AG09309 (cell line): ENCODE results near the gene FRZB.

ENCODE experiments used
- DNase-seq: peaks from one replicate; pipeline ENCODE4 v3.0.0-alpha.2; 2010; ENCODE audit warnings: low read depth
- H3K4me3 ChIP-seq: 2 replicates; pipeline ENCODE4 v1.5.1; 2011; ENCODE audit warnings: mild to moderate bottlenecking, low read depth, low read length, moderate library complexity; ENCODE audit not compliant: control insufficient read depth
- TF ChIP-seq, protein P1 (sequence below): IDR thresholded peaks from 2 replicates; pipeline ENCODE4 v1.5.1; 2011; ENCODE audit warnings: mild to moderate bottlenecking, low read depth, low read length, inconsistent platforms; ENCODE audit not compliant: insufficient read depth, control insufficient read depth; ENCODE audit errors: missing control alignments

Gene FRZB

DNA sequence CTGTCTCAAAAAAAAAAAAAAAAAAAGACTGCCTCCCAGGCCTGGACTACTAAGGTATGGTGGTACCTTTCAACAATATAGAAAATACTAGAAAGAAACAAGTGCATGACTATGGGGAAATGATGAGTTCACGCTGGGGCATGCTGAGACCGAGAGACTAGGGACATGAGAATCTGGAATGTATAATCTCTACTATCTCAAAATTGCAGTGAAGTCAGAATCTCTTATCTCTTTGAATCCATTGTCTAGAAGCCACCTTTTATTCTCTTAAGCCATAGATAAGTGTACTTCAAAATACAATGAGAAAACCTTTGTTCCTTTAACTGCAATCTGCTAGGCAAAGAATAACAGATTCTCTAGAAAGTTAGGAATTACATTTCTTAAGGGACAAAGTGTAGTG, 5.6 kb downstream of the FRZB start:
- DNase-seq, result no peak
- H3K4me3 ChIP-seq, result no peak overlapping the region
- TF ChIP-seq, protein P1, sequence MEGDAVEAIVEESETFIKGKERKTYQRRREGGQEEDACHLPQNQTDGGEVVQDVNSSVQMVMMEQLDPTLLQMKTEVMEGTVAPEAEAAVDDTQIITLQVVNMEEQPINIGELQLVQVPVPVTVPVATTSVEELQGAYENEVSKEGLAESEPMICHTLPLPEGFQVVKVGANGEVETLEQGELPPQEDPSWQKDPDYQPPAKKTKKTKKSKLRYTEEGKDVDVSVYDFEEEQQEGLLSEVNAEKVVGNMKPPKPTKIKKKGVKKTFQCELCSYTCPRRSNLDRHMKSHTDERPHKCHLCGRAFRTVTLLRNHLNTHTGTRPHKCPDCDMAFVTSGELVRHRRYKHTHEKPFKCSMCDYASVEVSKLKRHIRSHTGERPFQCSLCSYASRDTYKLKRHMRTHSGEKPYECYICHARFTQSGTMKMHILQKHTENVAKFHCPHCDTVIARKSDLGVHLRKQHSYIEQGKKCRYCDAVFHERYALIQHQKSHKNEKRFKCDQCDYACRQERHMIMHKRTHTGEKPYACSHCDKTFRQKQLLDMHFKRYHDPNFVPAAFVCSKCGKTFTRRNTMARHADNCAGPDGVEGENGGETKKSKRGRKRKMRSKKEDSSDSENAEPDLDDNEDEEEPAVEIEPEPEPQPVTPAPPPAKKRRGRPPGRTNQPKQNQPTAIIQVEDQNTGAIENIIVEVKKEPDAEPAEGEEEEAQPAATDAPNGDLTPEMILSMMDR, result no peak

DNA sequence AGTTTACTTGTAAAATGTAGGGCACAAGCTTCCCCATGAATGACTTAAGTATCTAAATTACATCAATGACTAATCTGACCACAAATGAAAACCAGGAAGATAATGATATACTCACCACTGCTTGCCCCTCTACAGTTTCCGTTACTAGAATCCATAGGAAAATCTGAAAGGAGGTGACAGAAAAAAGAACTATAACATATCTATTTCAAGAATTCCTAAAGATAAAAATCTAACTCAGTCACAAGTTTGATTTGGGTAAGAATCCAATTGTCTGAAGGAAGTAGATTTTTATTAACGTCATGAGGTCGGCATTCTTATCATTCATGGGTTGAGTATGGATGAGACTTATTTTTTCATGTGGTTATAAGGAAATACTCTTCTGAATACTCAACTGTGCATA, 7.8 kb downstream of the FRZB start:
- TF ChIP-seq, protein P1, result no peak
- no peak overlapping the region for H3K4me3 ChIP-seq
- DNase-seq, result no peak

DNA sequence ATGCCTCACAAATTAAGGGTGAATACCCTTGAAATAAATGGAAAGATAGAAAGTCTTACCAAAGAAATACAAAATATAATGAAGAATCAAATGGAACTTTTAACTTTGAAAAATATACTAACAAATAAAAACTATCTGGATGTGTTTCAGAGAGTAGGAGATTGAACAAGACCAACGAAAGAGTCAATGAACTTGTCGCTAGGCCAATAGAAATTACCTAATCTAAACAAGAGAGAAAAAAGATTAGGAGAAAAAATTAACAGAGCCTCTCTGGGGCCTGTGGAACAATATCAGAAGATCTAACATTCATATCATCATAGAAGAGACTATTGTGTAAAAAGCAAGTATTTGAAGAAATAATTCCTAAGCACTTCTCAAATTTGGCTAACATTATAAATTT, 11.1 kb downstream of the FRZB start:
- DNase-seq, result no peak
- TF ChIP-seq, protein P1, result no peak
- H3K4me3 ChIP-seq, result no peak overlapping the region

DNA sequence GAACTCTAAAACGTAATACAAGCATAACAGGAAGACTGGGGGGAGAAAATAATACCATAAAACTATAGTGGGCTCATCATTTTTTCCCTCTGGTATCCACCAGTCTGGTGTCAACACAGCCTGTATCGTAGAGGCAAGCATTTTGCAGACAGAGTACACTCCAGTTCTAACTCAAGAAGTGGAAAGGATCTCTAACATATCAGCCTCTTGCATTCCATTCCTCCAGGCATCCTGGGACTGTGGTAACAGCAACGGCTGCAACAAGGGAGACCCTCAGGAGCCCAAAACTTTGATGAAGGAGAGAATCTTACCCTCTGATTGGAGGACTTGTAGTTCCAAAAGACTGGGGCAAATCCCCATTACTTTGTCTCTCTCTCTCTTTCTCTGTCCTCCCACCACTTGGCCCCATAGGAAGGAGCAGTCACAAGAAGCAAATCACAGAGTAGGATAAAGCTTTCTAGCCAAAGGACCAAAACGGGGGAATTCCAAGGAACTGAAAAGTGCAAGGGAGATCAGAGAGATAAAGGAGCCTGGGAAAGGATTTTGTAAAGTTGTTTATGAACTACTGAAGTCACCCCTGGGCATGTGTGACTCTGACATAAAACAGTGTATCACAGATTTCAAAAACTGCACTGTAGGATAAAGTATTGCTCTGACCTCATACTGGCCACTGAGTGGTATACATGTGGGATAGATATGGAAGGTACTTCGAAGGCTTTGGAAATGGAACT, 11.9 kb downstream of the FRZB start:
- no peak for DNase-seq
- TF ChIP-seq, protein P1, result no peak
- H3K4me3 ChIP-seq, result no peak overlapping the region

DNA sequence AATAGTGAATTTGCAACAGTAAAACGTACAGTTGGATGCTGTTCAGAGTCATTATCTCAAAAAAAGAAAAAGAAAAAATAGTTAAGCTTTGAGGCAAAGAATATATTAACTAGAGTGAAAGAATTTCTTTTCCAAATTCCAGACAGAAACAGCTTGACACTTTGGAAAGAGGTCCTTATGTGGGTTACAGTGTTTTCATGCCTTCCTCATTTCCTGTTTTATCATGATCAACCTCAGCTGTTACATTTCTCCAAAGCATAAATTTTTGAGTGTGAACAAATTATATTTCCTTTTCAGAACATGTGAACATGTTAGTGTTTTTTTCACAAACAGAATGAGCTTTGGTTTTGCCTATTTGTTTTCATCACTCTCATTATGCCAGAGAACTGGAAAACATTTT, 13.6 kb downstream of the FRZB start:
- TF ChIP-seq, protein P1, result no peak
- H3K4me3 ChIP-seq, result no peak overlapping the region
- no peak for DNase-seq

DNA sequence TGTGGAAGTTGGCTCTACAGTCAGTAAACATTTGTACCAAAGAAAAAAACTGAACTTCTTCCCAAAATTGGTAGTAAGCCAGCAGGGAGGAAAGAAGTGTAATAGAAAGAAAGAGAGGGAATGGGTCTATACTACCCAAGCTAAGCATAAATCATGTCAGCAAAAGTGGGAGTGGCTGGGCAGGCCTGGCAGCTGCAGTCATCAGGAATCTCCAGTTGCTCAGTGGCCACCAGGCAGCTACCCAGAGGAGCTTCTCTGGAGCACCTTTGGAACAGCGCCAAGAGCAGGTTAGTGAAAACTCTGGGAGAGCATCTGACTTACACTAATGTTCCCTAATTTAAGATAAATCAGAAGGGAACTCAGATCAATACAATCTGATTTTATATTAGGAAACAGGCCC, 14.3 kb downstream of the FRZB start:
- TF ChIP-seq, protein P1, result no peak
- no peak for DNase-seq
- H3K4me3 ChIP-seq, result no peak overlapping the region
